Hepatocyte (in vitro differentiated cells): Measurements from ENCODE around the gene TRIM43B. TPM values are rescaled to one million over a fixed set of nuclear protein-coding genes. Genes with fewer than 3 reads are reported as not detected.
"Not testable (repeated sequence)": the region's sequence is repeated elsewhere in the genome, so short reads cannot be mapped to it uniquely, and the experiment has no call there.

Experiments used
- DNase-seq: peaks from one replicate; pipeline ENCODE4 v3.0.0-alpha.2; 2016; ENCODE audit warnings: low spot score
- H2AFZ ChIP-seq: fragments of 200-600 bp; sonication (generic); 2 replicates; pipeline ENCODE4 v1.6.0; 2016; ENCODE audit warnings: antibody characterized with exemption, mild to moderate bottlenecking
- H3K27ac ChIP-seq: fragments of 200-600 bp; sonication (generic); 2 replicates; pipeline ENCODE4 v1.5.1; 2016; ENCODE audit warnings: mild to moderate bottlenecking
- H3K27me3 ChIP-seq: fragments of 200-600 bp; sonication (generic); 2 replicates; pipeline ENCODE4 v1.6.1; 2016
- H3K36me3 ChIP-seq: fragments of 200-600 bp; sonication (generic); replicated peaks from 2 replicates; pipeline ENCODE4 v1.5.1; 2016; ENCODE audit warnings: low read depth; ENCODE audit not compliant: insufficient read depth
- H3K4me1 ChIP-seq: fragments of 200-600 bp; sonication (generic); 2 replicates; pipeline ENCODE4 v1.5.1; 2016; ENCODE audit warnings: mild to moderate bottlenecking, moderate library complexity; ENCODE audit not compliant: insufficient read depth
- H3K4me2 ChIP-seq: fragments of 200-600 bp; sonication (generic); 2 replicates; pipeline ENCODE4 v1.6.0; 2016
- H3K4me3 ChIP-seq: fragments of 200-600 bp; sonication (generic); 2 replicates; pipeline ENCODE4 v1.5.1; 2016; ENCODE audit warnings: mild to moderate bottlenecking
- H3K79me2 ChIP-seq: fragments of 200-600 bp; sonication (generic); 2 replicates; pipeline ENCODE4 v1.6.0; 2017; ENCODE audit warnings: mild to moderate bottlenecking
- H3K9me2 ChIP-seq: fragments of 200-600 bp; sonication (generic); replicated peaks from 2 replicates; pipeline ENCODE4 v1.6.0; 2017; ENCODE audit warnings: mild to moderate bottlenecking; ENCODE audit not compliant: insufficient read depth
- H3K9me3 ChIP-seq: fragments of 200-600 bp; sonication (generic); 2 replicates; pipeline ENCODE4 v1.5.1; 2016; ENCODE audit warnings: low read depth, mild to moderate bottlenecking
- H4K20me1 ChIP-seq: fragments of 200-600 bp; sonication (generic); 2 replicates; pipeline ENCODE4 v1.6.0; 2016; ENCODE audit warnings: mild to moderate bottlenecking; ENCODE audit not compliant: insufficient read depth, poor library complexity, severe bottlenecking
- WGBS: methylation state at CpG from one replicate; pipeline ENCODE4 v1.1.6; 2016; ENCODE audit warnings: low lambda C conversion rate; ENCODE audit errors: missing lambda C conversion rate; 5-methylcytosine and 5-hydroxymethylcytosine counted together
- polyA plus RNA-seq: library from polyadenylated mRNA; unstranded; fragments of >200 nt; fragmentation: Nextera tagmentation; extraction: Ambion mirVana; gene quantifications from 2 replicates; pipeline ENCODE4 v1.2.1, GENCODE V29; 2016
- total RNA-seq: library from RNA; depleted of rRNA; stranded (reverse); fragments of >200 nt; gene quantifications from 2 replicates; pipeline ENCODE4 v1.2.3, GENCODE V29; 2014

The TRIM43B gene
- total and polyA plus RNA-seq, 2 experiments from 2014 or later = not detected

GRCh38 chr2:95466572-95466971, 18.0 kb downstream of the TRIM43B start:
- H3K4me3 ChIP-seq, DNase-seq, H3K36me3 ChIP-seq, H4K20me1 ChIP-seq, H3K9me2 ChIP-seq, H3K4me2 ChIP-seq, H3K27me3 ChIP-seq, H3K9me3 ChIP-seq, H3K79me2 ChIP-seq, H2AFZ ChIP-seq, H3K27ac ChIP-seq, H3K4me1 ChIP-seq: not testable (repeated sequence)
- WGBS = no CpG with 5 or more reads among the region's 2 CpGs

GRCh38 chr2:95463292-95463691, 21.3 kb downstream of the TRIM43B start:
- H3K9me2 ChIP-seq, H4K20me1 ChIP-seq, H3K4me2 ChIP-seq, H3K4me1 ChIP-seq, DNase-seq, H2AFZ ChIP-seq, H3K27ac ChIP-seq, H3K36me3 ChIP-seq, H3K79me2 ChIP-seq, H3K27me3 ChIP-seq, H3K4me3 ChIP-seq, H3K9me3 ChIP-seq: not testable (repeated sequence)
- WGBS = no CpG with 5 or more reads among the region's 3 CpGs

GRCh38 chr2:95445317-95445716, 39.2 kb downstream of the TRIM43B start:
- not testable (repeated sequence) for H3K4me3 ChIP-seq, DNase-seq, H2AFZ ChIP-seq, H3K36me3 ChIP-seq, H3K9me2 ChIP-seq, H3K27ac ChIP-seq, H3K4me1 ChIP-seq, H3K79me2 ChIP-seq, H3K9me3 ChIP-seq, H3K4me2 ChIP-seq, H4K20me1 ChIP-seq, H3K27me3 ChIP-seq
- WGBS = no CpG with 5 or more reads among the region's 2 CpGs

GRCh38 chr2:95442474-95443099, 42.0 kb downstream of the TRIM43B start:
- H4K20me1 ChIP-seq, H3K4me1 ChIP-seq, H3K9me3 ChIP-seq: not testable (repeated sequence)

GRCh38 chr2:95435872-95436209, 48.7 kb downstream of the TRIM43B start:
- not testable (repeated sequence) for H3K4me3 ChIP-seq, H3K36me3 ChIP-seq, H3K4me1 ChIP-seq, H3K9me3 ChIP-seq, H3K4me2 ChIP-seq, H2AFZ ChIP-seq, DNase-seq, H3K79me2 ChIP-seq, H3K27me3 ChIP-seq, H3K9me2 ChIP-seq, H3K27ac ChIP-seq, H4K20me1 ChIP-seq
- 65% methylated on average over 3 of the region's 5 CpGs for WGBS

More at GRCh38 chr2:95442474-95443099, 42.0 kb downstream of the TRIM43B start:
- DNase-seq, H2AFZ ChIP-seq, H3K79me2 ChIP-seq, H3K36me3 ChIP-seq, H3K27ac ChIP-seq, H3K27me3 ChIP-seq, H3K9me2 ChIP-seq, H3K4me3 ChIP-seq, H3K4me2 ChIP-seq: not testable (repeated sequence)
- WGBS = no CpG with 5 or more reads among the region's 2 CpGs

GRCh38 chr2:95435162-95435871, 49.2 kb downstream of the TRIM43B start:
- WGBS = no CpG with 5 or more reads among the region's 30 CpGs
- H3K79me2 ChIP-seq, DNase-seq, H3K9me2 ChIP-seq, H3K4me3 ChIP-seq, H3K4me2 ChIP-seq, H4K20me1 ChIP-seq, H3K9me3 ChIP-seq, H3K27ac ChIP-seq, H2AFZ ChIP-seq, H3K36me3 ChIP-seq, H3K27me3 ChIP-seq, H3K4me1 ChIP-seq: not testable (repeated sequence)

GRCh38 chr2:95434507-95435076, 50.0 kb downstream of the TRIM43B start:
- not testable (repeated sequence) for H3K27ac ChIP-seq

GRCh38 chr2:95433973-95434372, 50.6 kb downstream of the TRIM43B start:
- not testable (repeated sequence) for H4K20me1 ChIP-seq, H2AFZ ChIP-seq, H3K4me1 ChIP-seq, DNase-seq, H3K79me2 ChIP-seq, H3K4me3 ChIP-seq, H3K36me3 ChIP-seq, H3K4me2 ChIP-seq, H3K27ac ChIP-seq, H3K9me2 ChIP-seq, H3K27me3 ChIP-seq, H3K9me3 ChIP-seq
- 85% methylated on average over 2 of the region's 2 CpGs for WGBS

More at GRCh38 chr2:95434507-95435076, 50.0 kb downstream of the TRIM43B start:
- 78% methylated on average over 2 of the region's 3 CpGs for WGBS
- H3K4me3 ChIP-seq, H2AFZ ChIP-seq, DNase-seq, H3K27me3 ChIP-seq, H3K79me2 ChIP-seq, H3K9me2 ChIP-seq, H3K4me2 ChIP-seq, H3K36me3 ChIP-seq, H4K20me1 ChIP-seq, H3K9me3 ChIP-seq, H3K4me1 ChIP-seq: not testable (repeated sequence)

- H3K27me3 ChIP-seq, H3K9me2 ChIP-seq, H4K20me1 ChIP-seq, DNase-seq, H3K36me3 ChIP-seq, H3K4me1 ChIP-seq, H3K79me2 ChIP-seq, H3K9me3 ChIP-seq, H3K4me2 ChIP-seq, H3K27ac ChIP-seq, H2AFZ ChIP-seq, H3K4me3 ChIP-seq: not testable (repeated sequence)
- WGBS = 50% methylated on average over 1 of the region's 4 CpGs
Measured at GRCh38 chr2:95433373-95433772, 51.2 kb downstream of the TRIM43B start.
